Measurements from ENCODE around the gene IRF1.
"Not testable (repeated sequence)": the region's sequence is repeated elsewhere in the genome, so short reads cannot be mapped to it uniquely, and the experiment has no call there.

The IRF1 gene, protein sequence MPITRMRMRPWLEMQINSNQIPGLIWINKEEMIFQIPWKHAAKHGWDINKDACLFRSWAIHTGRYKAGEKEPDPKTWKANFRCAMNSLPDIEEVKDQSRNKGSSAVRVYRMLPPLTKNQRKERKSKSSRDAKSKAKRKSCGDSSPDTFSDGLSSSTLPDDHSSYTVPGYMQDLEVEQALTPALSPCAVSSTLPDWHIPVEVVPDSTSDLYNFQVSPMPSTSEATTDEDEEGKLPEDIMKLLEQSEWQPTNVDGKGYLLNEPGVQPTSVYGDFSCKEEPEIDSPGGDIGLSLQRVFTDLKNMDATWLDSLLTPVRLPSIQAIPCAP

DNA sequence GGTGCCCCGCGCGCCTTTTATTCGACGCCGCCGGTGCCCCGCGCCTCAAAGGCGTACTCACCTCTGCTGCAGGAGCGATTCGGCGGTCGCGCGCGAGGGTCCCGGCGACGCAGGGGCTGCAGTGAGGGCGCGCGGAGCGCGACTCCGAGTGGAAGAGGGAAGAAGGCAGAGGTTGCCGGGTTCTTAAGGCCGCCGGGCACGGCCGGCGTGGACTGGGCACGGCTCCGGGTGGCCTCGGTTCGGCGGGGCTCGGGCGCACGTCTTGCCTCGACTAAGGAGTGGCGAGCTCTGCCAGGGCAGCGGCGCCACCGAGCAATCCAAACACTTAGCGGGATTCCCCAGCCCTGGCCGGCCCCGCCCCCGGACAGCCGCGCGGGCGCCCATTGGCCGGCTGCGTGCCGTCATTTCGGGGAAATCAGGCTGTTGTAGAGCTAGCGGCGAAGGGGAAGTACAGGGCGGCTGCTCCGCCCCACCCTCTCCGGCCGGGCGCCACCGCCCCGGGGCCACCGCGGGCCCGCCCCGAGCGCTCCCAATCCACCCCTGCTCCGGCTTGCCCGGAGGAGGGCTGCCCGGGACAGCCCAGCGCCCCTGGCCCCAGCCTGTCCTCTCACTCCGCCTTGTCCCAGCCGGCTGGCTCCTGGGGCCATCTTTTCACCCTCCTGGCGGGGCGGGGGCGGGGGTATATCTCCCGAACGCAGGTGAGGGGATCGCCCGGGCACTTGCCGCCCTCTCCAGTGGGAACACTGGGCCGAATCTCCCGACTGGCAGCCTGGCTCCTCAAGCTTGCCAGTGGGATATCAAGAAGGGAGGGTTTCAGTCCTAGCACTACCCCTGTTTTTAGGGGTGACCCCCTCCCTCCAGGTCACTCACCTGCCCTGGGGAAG is at the start of gene IRF1:
Gene IRF1 (minus strand): TSS at position 290 of the 884 bp plus-strand sequence. CDS start 1,295 bp downstream, outside the sequence.
- DNase-seq, result peak; percentile 53

- no peak for DNase-seq
Observed at GRCh38 chr5:132540149-132540548, 49.6 kb upstream of the IRF1 start.

GRCh38 chr5:132539716-132540115 is 49.1 kb upstream of the IRF1 start:
- no peak for DNase-seq

- no peak for DNase-seq
Observed at GRCh38 chr5:132530946-132531345, 40.4 kb upstream of the IRF1 start.

DNA sequence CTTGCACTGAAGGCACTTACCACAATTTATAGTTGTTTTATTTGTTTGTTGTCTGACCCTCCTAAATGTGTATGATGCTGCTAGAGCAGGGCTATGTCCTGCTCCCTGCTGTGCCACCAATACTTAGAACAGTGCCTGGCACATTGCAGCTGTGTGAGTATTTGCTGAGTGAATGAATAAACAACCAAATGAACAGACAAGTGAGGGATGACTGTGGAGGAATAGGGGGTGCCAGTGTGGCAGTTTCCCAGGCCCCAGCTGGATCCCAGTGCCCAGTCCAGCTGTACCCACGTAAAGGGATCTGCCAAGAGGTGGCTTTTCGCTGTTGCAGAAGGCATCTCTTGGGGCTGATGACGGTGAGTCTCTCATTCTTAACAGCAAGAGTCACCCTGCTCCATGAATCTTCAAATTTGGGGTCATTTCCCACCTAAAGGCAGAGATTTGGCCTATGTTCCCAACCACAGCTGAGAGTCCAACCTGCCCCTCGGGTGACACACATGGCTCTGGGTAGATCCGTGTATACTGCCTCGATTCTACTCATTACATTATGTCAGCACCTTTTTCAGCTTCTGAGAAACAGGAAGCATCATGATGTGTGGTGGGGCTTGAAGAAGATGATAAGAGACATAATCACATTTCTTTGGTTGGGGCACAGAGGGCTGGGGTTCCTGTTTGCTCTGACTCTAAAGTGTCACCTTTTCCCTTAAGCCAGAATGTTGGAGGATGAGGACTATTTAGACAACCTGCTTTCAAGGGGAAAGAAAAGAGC is 38.5 kb upstream of the IRF1 start:
- DNase-seq, result peak; percentile 25

- DNase-seq, result no peak
Observed at GRCh38 chr5:132528021-132528420, 37.4 kb upstream of the IRF1 start.

GRCh38 chr5:132526974-132527564 is 36.5 kb upstream of the IRF1 start:
- DNase-seq, result peak; percentile 1

GRCh38 chr5:132526290-132526973 is 35.9 kb upstream of the IRF1 start:
- DNase-seq, result no peak

DNA sequence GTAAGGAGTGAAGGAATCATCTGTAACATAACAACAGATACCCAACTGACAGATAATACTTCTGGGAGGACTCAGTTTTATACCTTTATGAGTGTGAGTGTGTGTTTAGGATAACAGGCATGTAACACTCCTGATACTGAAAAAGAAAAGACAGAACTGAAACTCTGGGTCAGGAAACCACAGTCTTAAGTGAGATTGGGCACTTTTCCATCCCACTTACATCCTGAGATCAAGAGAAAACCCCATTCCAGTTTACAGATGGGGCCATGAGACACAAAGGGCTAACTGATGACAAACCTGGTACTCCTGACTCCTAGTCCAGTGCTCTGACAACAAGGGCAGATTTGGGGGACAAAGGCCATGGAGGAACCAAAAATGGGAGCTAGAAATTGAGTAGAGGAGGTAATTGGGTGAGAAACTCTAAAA is 34.7 kb upstream of the IRF1 start:
- no peak for DNase-seq

- DNase-seq, result not testable (repeated sequence)
Observed at GRCh38 chr5:132524877-132525276, 34.3 kb upstream of the IRF1 start.

DNA sequence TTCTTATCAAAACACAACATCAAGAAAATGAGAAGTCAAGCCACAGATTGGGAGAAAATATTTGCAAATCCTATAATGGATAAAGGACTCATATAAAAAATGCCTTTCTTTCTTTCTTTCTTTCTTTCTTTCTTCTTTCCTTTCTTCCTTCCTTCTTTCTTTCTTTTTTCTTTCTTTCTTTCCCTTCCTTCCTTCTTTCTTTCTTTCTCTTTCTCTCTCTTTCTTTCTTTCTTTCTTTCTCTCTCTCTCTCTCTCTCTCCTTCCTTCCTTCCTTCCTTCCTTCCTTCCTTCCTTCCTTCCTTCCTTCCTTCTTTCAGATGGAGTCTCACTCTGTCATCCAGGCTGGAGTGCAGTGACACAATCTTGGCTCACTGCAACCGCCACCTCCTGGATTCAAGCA is 31.5 kb upstream of the IRF1 start:
- DNase-seq, result not testable (repeated sequence)

- not testable (repeated sequence) for DNase-seq
Observed at GRCh38 chr5:132513618-132514336, 23.2 kb upstream of the IRF1 start.

- no peak for DNase-seq
Observed at GRCh38 chr5:132510076-132510475, 19.5 kb upstream of the IRF1 start.

GRCh38 chr5:132506094-132506692 is 15.6 kb upstream of the IRF1 start:
- no peak for DNase-seq

GRCh38 chr5:132505641-132506040 is 15.1 kb upstream of the IRF1 start:
- no peak for DNase-seq

- no peak for DNase-seq
Observed at GRCh38 chr5:132504746-132505145, 14.2 kb upstream of the IRF1 start.

DNA sequence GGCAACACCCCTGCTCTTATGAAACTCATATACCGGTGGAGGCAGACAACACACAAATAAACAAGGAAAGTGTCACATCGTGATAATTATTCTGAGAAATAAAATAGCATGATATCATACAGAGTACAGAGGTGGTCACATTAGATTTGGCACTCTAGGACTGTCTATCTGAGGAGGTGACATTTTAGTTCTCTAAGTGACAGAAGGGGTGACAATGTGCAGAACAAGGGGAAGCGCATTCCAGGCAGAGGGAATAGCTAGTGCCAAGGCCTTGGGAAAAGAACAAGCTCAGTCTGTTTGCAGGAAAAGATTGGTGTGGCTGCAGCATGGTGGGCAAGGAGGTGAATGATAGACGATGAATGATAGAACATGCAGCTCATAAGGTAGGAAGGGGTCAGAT is 12.7 kb upstream of the IRF1 start:
- no peak for DNase-seq

DNA sequence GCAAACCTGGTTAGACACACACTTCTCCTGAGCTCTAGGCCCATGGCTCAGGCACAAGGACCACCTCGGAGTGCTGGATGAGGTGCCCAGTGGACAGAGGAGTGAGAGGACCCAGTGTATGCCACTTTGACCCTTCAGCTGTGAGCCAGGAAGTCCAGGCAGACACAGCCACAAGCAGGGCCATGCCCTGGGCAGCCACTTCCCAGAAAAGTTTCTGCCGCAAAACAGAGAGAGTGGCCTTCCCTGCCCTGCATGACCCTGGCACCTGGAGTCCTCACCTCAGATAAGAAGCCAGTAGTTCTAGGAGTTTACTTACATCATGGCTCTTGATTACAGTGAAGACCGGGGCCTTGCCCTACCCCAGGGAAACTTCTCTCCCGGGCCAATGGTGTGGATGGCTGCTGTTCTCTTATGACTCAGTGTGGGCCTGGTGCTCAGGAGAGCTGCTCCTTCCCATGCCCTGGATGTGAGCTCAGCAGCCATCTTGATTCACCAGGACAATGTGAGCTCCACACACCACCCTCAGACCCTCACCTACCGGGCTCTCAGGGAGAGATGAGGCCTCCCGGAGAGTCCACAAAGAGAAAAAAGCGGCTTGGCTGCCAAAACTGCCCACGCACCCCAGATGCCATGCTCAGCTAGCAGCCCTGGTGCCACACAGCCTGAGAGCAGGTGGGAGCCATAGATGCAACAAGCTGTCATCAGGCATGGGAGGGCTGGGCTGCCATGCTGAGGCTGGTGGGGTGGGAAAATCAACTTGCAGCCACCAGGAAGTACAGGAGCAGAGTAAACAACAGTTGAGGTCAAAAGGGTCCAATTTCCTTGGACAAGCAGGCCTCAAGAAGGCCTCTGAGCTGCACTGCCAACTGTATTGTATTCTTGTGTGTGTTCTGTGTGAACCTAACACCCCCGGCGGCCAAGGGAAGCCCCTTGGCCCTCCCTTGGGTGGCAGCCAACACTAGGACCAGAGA is 11.7 kb upstream of the IRF1 start:
- no peak for DNase-seq

DNA sequence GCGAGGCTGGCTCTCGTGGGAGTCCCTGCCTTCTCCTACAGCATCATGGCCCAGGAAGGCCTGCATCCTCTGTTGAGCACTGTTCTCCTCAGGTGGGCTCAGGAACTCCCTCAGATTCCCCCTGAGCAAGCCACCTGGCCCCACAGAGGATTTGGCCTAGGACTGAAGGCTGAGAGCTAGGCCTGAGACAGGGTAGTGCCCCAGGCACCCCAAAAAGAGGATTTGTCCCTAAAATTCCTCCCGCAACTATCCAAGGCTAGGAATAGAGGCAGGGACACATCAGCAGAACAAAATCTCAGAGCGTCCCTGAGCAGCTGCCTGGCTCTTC is 11.0 kb upstream of the IRF1 start:
- no peak for DNase-seq
